ENCODE measurements around the gene CARS2.

- TF ChIP-seq OSR1 (CRISPR knock-in tag; IDR thresholded peaks at IDR 0.05) (no peak), ZFP30 (CRISPR knock-in tag; IDR thresholded peaks at IDR 0.05) (no peak), BACH2 (CRISPR knock-in tag; IDR thresholded peaks at IDR 0.05; ENCODE audit: borderline replicate concordance) (no peak), POU6F1 (CRISPR knock-in tag; IDR thresholded peaks at IDR 0.05; ENCODE audit: borderline replicate concordance, low read depth) (no peak), ZNF565 (CRISPR knock-in tag; conservative IDR thresholded peaks at IDR 0.05; ENCODE audit: low read depth) (no peak), CSRNP3 (CRISPR knock-in tag; IDR thresholded peaks at IDR 0.05) (no peak), ESRRG (CRISPR knock-in tag; IDR thresholded peaks at IDR 0.05) (no peak), PATZ1 (CRISPR knock-in tag; IDR thresholded peaks at IDR 0.05; ENCODE audit: borderline replicate concordance) (no peak), ARNTL (CRISPR knock-in tag; IDR thresholded peaks at IDR 0.05; ENCODE audit: borderline replicate concordance, low read depth) (no peak), RARB (CRISPR knock-in tag; IDR thresholded peaks at IDR 0.05) (no peak), CSDC2 (CRISPR knock-in tag; IDR thresholded peaks at IDR 0.05) (no peak), CREB5 (CRISPR knock-in tag; IDR thresholded peaks at IDR 0.05; ENCODE audit: low read depth) (no peak)
Measured at GRCh38 chr13:110713642-110713952, 7.7 kb upstream of the CARS2 start, which contains the start of gene ING1.
